Measurements from ENCODE around the gene CEACAM3. TPM values are rescaled to one million over a fixed set of nuclear protein-coding genes. Genes with fewer than 3 reads are reported as not detected.

Gene CEACAM3
- polyA plus RNA-seq, 3 donors: 5.9 to 11.8 (median 11.3) TPM

GRCh38 chr19:41769608-41770007 is 26.8 kb upstream of the CEACAM3 start:
- H2AFZ ChIP-seq (ENCODE audit: insufficient read depth, low read depth, low read length, poor library complexity, severe bottlenecking): no peak overlapping the region
- Mint-ChIP-seq H3K9me3 (no peaks in the 10 kb centered on the region), H3K4me1 (peaks cover 6% of the 10 kb centered on the region), H3K4me3 (no peak overlapping the region), H3K27ac (no peak overlapping the region), H3K27me3 (ENCODE audit: low read depth in 3 of 3) (peaks cover 0 to 5% (median 1%) of the 10 kb centered on the region in 3 donors), H3K36me3 (no peaks in the 10 kb centered on the region)
- whole genome bisulfite sequencing (ENCODE audit: insufficient coverage): no CpG with 5 or more reads among the region's 4 CpGs
- no peak for DNase-seq
- no peak overlapping the region for H3K9ac ChIP-seq (ENCODE audit: insufficient read depth, low read length, poor library complexity, severe bottlenecking)
- H3K27ac ChIP-seq (ENCODE audit: low read depth in 1 of 2, low read length in 2 of 2): no peak overlapping the region
- no peaks in the 10 kb centered on the region for H3K4me1 ChIP-seq (ENCODE audit: control insufficient read depth in 1 of 2, insufficient read depth in 2 of 2, low read length in 2 of 2)
- TF ChIP-seq CTCF (IDR thresholded peaks at IDR 0.05): no peak
- H3K4me3 ChIP-seq (replicated peaks in 1 of 3; ENCODE audit: low read depth in 2 of 3, low read length in 3 of 3): no peak overlapping the region
- H3K79me2 ChIP-seq (ENCODE audit: insufficient read depth, low read length): no peaks in the 10 kb centered on the region
- no peak overlapping the region for H3K4me2 ChIP-seq (replicated peaks; ENCODE audit: extremely low read depth, low read length, poor library complexity, severe bottlenecking)
- no peaks in the 10 kb centered on the region for H4K20me1 ChIP-seq (ENCODE audit: insufficient read depth, low read length)
- intact Hi-C loops (cut with micrococcal nuclease): no loop called here
- H3K36me3 ChIP-seq (replicated peaks in 1 of 2; ENCODE audit: control insufficient read depth in 1 of 2, insufficient read depth in 2 of 2, low read length in 2 of 2): no peaks in the 10 kb centered on the region
- no peaks in the 10 kb centered on the region for H3K9me3 ChIP-seq (replicated peaks in 1 of 2; ENCODE audit: control insufficient read depth in 1 of 2, insufficient read depth in 1 of 2, low read length in 2 of 2)
- H3K27me3 ChIP-seq (ENCODE audit: control insufficient read depth in 2 of 2, insufficient read depth in 2 of 2, low read length in 2 of 2): no peaks in the 10 kb centered on the region

GRCh38 chr19:41771410-41771809 is 25.0 kb upstream of the CEACAM3 start:
- H3K4me3 ChIP-seq (replicated peaks in 1 of 3; ENCODE audit: low read depth in 2 of 3, low read length in 3 of 3): no peak overlapping the region
- no peak for DNase-seq
- H3K4me3 Mint-ChIP-seq: no peak overlapping the region
- no peaks in the 10 kb centered on the region for H3K27me3 ChIP-seq (ENCODE audit: control insufficient read depth in 2 of 2, insufficient read depth in 2 of 2, low read length in 2 of 2)
- peaks cover 0 to 8% (median 2%) of the 10 kb centered on the region in 3 donors for H3K27me3 Mint-ChIP-seq (ENCODE audit: low read depth in 3 of 3)
- TF ChIP-seq CTCF (IDR thresholded peaks at IDR 0.05): no peak
- no peaks in the 10 kb centered on the region for H3K36me3 Mint-ChIP-seq
- H3K27ac Mint-ChIP-seq: no peak overlapping the region
- no peaks in the 10 kb centered on the region for H3K4me1 ChIP-seq (ENCODE audit: control insufficient read depth in 1 of 2, insufficient read depth in 2 of 2, low read length in 2 of 2)
- H3K79me2 ChIP-seq (ENCODE audit: insufficient read depth, low read length): no peaks in the 10 kb centered on the region
- H3K36me3 ChIP-seq (replicated peaks in 1 of 2; ENCODE audit: control insufficient read depth in 1 of 2, insufficient read depth in 2 of 2, low read length in 2 of 2): no peaks in the 10 kb centered on the region
- H3K4me1 Mint-ChIP-seq: peaks cover 7% of the 10 kb centered on the region
- H3K9me3 ChIP-seq (replicated peaks in 1 of 2; ENCODE audit: control insufficient read depth in 1 of 2, insufficient read depth in 1 of 2, low read length in 2 of 2): no peaks in the 10 kb centered on the region
- no peak overlapping the region for H3K9ac ChIP-seq (ENCODE audit: insufficient read depth, low read length, poor library complexity, severe bottlenecking)
- H3K9me3 Mint-ChIP-seq: peaks cover 0 to 1% (median 0%) of the 10 kb centered on the region in 7 donors
- H4K20me1 ChIP-seq (ENCODE audit: insufficient read depth, low read length): no peaks in the 10 kb centered on the region
- no CpG with 5 or more reads among the region's 2 CpGs for WGBS (ENCODE audit: insufficient coverage)
- no peak overlapping the region for H3K27ac ChIP-seq (ENCODE audit: low read depth in 1 of 2, low read length in 2 of 2)
- intact Hi-C loops (cut with micrococcal nuclease): no loop called here
- no peak overlapping the region for H2AFZ ChIP-seq (ENCODE audit: insufficient read depth, low read depth, low read length, poor library complexity, severe bottlenecking)
- H3K4me2 ChIP-seq (replicated peaks; ENCODE audit: extremely low read depth, low read length, poor library complexity, severe bottlenecking): no peak overlapping the region
